ENCODE measurements around the gene ELMO1.
A peak's percentile ranks its signal among the peaks of the same experiment; 100 is the strongest.

Gene ELMO1

DNA sequence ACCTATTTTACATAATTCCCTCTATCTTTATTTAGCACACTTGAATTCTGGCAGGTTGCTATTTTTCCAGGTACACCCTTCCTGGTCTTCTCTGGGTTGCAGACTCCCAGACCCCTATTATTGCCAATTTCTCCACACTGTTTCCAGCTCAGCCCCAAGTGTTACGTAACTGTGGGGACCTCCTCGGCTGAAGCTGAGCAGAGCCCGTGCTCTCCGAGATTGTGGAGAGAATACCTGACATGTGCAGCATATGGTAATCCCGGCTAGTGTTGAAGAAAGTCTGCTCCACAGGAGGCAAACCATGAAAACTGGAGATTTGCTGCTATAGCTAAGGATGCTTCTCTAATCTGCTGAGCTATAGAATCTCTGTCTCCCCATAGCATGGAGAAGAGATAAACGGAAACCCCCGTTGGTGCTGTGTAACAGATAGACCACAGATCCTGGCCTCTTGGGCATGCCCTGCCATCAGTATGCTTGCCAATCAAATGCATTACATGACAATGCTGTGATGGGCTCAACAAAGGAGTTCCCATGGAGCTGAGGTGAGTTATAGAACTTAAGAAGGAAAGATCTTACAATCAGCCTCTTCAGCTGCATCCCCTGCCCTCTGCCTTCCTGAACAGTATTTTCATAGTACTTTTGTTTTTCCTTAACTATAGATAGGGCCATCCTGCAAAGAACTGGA lies 579.8 kb downstream of the ELMO1 start:
- Mint-ChIP-seq H3K27ac (no peak overlapping the region), H3K4me3 (no peak overlapping the region), H3K4me1 (ENCODE audit: low read depth) (peaks cover 38% of the 10 kb centered on the region), H3K27me3 (ENCODE audit: low read depth) (no peaks in the 10 kb centered on the region), H3K9me3 (no peaks in the 10 kb centered on the region), H3K36me3 (ENCODE audit: low read depth) (peaks cover 85% of the 10 kb centered on the region)
- no peak for DNase-seq (ENCODE audit: low spot score)

DNA sequence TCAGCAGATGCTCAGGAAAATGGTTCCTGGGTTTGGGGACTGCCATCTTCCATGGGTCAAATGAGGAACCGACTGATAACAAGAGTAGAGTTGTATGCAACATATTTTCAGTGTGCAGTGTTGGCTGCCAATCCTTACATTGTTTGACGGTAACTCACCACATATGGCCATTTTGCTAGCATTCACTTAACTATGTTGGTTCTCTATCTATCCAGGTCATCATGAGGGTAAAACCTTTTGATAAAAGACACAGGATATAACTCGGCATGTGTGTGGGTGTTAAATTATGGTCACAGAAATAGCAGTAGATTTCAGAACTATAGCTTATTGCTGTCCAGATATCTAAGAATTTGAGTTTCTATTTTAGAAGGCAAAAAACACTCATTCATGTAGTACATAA lies 583.6 kb downstream of the ELMO1 start:
- Mint-ChIP-seq H3K9me3 (no peaks in the 10 kb centered on the region), H3K4me1 (ENCODE audit: low read depth) (peaks cover 23% of the 10 kb centered on the region), H3K27me3 (ENCODE audit: low read depth) (no peaks in the 10 kb centered on the region), H3K4me3 (no peak overlapping the region), H3K27ac (peak overlapping the region; percentile 3), H3K36me3 (ENCODE audit: low read depth) (peaks cover 82% of the 10 kb centered on the region)
- no peak for DNase-seq (ENCODE audit: low spot score)

DNA sequence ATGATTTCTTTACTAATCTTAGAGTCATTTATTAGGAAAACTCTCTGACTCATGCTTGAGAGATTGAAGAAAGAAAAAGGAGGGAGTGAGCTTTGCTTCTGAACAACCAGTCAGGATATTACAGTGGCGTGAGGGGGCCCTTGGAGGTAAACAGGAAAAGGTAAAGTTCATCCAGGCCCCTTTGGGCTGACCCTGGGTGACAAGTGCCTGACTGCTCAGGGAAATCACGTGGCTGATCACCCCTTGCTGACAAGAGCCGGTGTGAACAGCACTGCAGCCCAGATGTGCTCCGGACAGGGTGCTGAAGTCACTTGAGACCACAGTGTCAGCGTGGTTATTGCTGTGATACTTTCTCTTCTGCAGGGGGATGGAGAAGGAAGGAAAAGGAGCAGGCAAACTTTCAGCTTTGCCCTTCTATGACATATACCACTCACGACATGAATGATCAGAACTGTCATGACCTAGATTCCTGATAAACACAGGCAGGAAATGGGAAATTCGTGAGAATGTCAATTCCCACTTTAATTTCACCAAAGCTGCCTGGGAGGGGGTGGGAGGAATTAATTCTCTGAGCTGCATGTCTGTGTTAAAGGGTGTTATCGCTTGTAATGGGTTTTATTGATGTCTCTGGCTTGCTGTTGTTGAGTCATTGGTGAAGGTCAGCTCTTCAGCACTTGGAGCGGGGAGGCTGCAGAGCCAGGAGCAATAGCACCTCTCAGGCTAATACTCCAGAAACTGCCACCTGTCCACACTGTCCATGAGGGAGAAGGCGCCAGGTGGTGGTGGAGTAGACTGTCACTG lies 584.6 kb downstream of the ELMO1 start:
- H3K27me3 Mint-ChIP-seq (ENCODE audit: low read depth) = no peaks in the 10 kb centered on the region
- peaks cover 20% of the 10 kb centered on the region for H3K4me1 Mint-ChIP-seq (ENCODE audit: low read depth)
- no peak overlapping the region for H3K4me3 Mint-ChIP-seq
- peaks cover 82% of the 10 kb centered on the region for H3K36me3 Mint-ChIP-seq (ENCODE audit: low read depth)
- no peak overlapping the region for H3K27ac Mint-ChIP-seq
- no peaks in the 10 kb centered on the region for H3K9me3 Mint-ChIP-seq
- no peak for DNase-seq (ENCODE audit: low spot score)

DNA sequence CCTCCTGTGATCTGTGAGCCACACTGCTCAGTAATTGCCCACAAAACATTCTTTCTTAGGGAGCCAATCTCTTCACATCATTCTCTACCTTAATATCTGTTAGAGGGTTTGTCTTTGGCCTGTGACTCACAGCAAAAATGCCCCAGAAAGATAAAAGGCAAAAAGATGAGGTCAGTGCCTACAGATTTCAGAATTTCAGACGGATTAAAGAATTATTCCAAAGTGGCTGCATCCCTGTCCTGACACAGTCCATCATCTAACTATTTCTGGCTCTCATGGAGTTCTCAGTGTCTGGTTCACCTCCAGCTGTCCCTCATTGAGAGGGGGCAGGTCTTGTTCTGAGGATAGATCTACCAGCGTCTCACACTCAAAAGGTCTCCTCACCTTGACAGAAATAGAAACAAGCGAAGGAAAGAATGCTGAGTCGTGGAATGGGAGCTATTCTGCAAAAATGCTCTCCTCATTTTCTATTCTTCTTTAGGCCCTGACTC lies 585.8 kb downstream of the ELMO1 start:
- H3K4me1 Mint-ChIP-seq (ENCODE audit: low read depth) = peaks cover 20% of the 10 kb centered on the region
- peaks cover 81% of the 10 kb centered on the region for H3K36me3 Mint-ChIP-seq (ENCODE audit: low read depth)
- H3K9me3 Mint-ChIP-seq = no peaks in the 10 kb centered on the region
- DNase-seq (ENCODE audit: low spot score) = no peak
- H3K27me3 Mint-ChIP-seq (ENCODE audit: low read depth) = no peaks in the 10 kb centered on the region
- no peak overlapping the region for H3K27ac Mint-ChIP-seq
- H3K4me3 Mint-ChIP-seq = no peak overlapping the region

DNA sequence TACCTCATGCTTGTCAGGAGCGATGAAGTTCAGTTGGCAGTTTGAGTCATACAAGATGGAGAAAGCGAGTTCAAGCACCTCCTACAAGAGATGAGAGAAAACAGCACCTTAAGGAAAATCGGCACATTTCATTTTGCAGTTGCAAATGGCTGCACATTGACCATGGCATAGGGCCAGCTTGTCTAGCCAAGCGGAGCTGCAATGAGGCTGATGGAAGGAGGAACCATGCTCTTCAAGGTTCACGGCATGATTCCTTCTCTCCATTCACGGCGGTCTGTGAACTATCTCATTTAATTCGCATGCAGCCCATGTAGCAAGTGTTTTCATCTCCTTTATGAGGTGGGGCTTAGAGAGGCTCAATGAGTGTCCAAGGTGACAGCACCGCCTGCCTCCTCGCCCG lies 587.0 kb downstream of the ELMO1 start:
- H3K9me3 Mint-ChIP-seq = no peaks in the 10 kb centered on the region

DNA sequence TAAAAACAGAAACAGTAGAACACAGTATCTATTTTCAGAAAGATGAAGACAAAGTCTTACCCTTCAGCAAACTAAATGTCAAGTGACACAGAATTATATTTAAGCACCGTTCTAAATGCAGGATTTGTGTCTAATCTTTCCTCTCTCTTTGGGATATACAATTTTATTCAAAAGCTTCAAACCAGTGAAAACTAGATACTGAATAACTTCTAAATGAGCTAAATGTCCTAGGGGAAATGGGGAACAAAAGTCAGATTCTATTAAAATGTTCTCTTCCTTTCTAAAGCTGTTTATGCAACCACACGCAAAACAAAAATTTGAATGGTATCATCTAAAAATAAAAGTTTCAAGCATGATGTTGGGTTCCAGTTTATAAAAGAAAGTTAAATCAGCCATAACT lies 588.0 kb downstream of the ELMO1 start:
- no peak for DNase-seq (ENCODE audit: low spot score)
- Mint-ChIP-seq H3K9me3 (no peaks in the 10 kb centered on the region), H3K36me3 (ENCODE audit: low read depth) (peaks cover 86% of the 10 kb centered on the region), H3K27me3 (ENCODE audit: low read depth) (no peaks in the 10 kb centered on the region), H3K4me1 (ENCODE audit: low read depth) (peaks cover 13% of the 10 kb centered on the region), H3K4me3 (no peak overlapping the region), H3K27ac (no peak overlapping the region)

More for the DNA sequence above, 587.0 kb downstream of the ELMO1 start:
- Mint-ChIP-seq H3K27me3 (ENCODE audit: low read depth) (no peaks in the 10 kb centered on the region), H3K4me1 (ENCODE audit: low read depth) (peaks cover 13% of the 10 kb centered on the region), H3K4me3 (no peak overlapping the region), H3K36me3 (ENCODE audit: low read depth) (peaks cover 80% of the 10 kb centered on the region), H3K27ac (no peak overlapping the region)
- DNase-seq (ENCODE audit: low spot score) = no peak

DNA sequence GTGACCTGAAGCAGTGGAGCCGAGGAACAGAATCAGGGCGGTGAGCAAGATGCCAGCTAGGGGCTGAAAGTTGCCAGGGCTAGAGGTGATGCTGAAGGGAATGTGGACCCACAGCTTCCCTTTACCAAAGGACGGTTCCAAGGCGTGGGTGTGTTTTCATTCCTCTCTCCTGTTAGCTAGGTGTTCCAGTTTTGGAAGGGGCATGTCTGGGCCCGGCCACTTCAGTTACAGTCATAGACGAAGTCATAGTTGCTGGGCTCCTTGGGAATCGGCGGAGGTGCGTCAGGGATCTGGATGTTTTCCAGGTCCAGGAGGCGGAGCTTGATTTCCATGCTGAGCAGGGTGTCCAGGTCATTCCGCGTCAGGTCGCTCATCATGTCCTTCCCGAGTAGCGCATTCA lies 593.3 kb downstream of the ELMO1 start:
- no peak overlapping the region for H3K4me3 Mint-ChIP-seq
- no peak for DNase-seq (ENCODE audit: low spot score)
- no peak overlapping the region for H3K27ac Mint-ChIP-seq
- peaks cover 10% of the 10 kb centered on the region for H3K4me1 Mint-ChIP-seq (ENCODE audit: low read depth)
- no peaks in the 10 kb centered on the region for H3K27me3 Mint-ChIP-seq (ENCODE audit: low read depth)
- peaks cover 4% of the 10 kb centered on the region for H3K9me3 Mint-ChIP-seq
- peaks cover 82% of the 10 kb centered on the region for H3K36me3 Mint-ChIP-seq (ENCODE audit: low read depth)

DNA sequence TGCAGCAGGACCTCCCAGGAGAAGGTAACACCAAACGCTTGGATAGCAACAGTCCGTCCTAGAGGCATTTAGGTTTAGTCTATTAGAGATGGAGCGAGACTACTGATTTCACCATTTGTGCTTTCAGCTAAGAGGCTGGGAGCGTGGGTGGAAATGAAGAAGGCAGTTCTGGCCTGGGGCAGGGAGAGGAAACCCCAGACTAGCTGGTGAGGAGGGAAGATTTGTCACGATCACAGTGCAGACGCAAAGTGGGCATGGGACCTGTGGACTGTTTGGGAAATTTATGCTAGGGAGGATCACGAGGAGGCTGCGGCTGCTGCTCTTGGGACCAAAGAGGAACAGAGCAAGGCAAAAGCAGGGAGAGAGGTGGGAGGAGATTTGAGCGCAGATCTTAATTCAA lies 594.0 kb downstream of the ELMO1 start:
- DNase-seq (ENCODE audit: low spot score) = no peak
- Mint-ChIP-seq H3K4me3 (no peak overlapping the region), H3K27ac (no peak overlapping the region), H3K9me3 (peaks cover 5% of the 10 kb centered on the region), H3K27me3 (ENCODE audit: low read depth) (no peaks in the 10 kb centered on the region), H3K4me1 (ENCODE audit: low read depth) (peaks cover 10% of the 10 kb centered on the region), H3K36me3 (ENCODE audit: low read depth) (peaks cover 79% of the 10 kb centered on the region)

DNA sequence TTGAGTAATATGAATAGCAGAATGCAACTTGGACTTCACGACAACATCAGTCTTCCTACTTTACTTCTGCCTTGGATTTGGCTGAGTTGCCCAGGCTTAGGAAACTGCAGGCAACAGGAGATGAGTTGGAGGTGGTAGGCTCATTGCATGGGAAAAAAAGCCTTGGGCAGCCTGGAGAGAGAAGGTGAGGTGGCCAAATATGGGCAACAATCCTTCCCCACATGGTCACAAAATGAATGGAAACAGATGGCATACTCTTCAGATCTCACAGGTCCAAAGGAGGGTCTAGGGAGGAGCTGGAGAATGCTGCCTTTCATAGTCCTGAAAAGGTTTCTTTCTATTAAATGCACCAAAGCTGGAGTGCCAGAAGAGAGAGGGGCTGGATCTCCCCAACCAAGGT lies 595.7 kb downstream of the ELMO1 start:
- Mint-ChIP-seq H3K27ac (no peak overlapping the region), H3K36me3 (ENCODE audit: low read depth) (peaks cover 65% of the 10 kb centered on the region), H3K9me3 (peaks cover 12% of the 10 kb centered on the region), H3K27me3 (ENCODE audit: low read depth) (no peaks in the 10 kb centered on the region), H3K4me1 (ENCODE audit: low read depth) (peaks cover 10% of the 10 kb centered on the region), H3K4me3 (no peak overlapping the region)
- no peak for DNase-seq (ENCODE audit: low spot score)

DNA sequence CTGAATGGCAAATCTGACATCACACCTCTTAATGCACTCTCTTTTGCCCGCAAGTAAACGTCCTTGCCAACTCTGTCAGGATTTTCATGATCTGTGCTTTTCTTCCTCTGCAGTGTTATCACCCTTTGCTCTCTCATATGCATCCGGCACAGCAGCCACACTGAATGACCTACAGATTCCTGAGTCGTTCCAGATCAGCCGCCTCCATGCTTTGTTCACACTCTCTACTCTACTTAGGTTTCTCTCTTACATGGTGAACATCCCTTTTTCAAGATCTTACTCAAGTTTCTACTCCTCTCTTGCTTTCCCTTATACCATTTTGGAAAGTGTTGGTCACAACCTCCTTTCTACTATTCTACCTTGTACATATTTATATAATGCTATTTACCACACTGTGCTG lies 596.6 kb downstream of the ELMO1 start:
- DNase-seq (ENCODE audit: low spot score) = peak; percentile 24
- H3K27me3 Mint-ChIP-seq (ENCODE audit: low read depth) = no peaks in the 10 kb centered on the region
- peaks cover 17% of the 10 kb centered on the region for H3K9me3 Mint-ChIP-seq
- H3K27ac Mint-ChIP-seq = peak overlapping the region; percentile 2
- peaks cover 10% of the 10 kb centered on the region for H3K4me1 Mint-ChIP-seq (ENCODE audit: low read depth)
- peaks cover 63% of the 10 kb centered on the region for H3K36me3 Mint-ChIP-seq (ENCODE audit: low read depth)
- no peak overlapping the region for H3K4me3 Mint-ChIP-seq

DNA sequence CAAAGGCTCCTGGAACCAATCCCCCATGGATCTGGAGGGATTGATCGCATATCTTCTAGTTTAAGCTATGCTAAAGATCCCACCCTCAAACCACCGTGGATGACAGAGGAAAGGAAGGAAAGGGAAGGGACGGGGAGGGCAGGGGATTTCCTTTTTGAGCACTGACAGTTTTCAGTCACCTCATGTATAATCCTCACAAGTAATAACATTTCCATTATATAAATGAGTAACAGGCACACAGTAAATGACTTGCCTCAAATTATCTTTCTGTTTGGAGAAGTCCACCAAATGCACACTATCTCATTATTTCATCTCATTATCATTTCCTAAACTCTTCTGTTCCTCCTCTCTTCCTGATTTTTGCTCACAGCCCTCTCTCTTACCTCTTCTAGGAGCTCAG lies 597.3 kb downstream of the ELMO1 start:
- Mint-ChIP-seq H3K9me3 (peaks cover 23% of the 10 kb centered on the region), H3K36me3 (ENCODE audit: low read depth) (peaks cover 62% of the 10 kb centered on the region), H3K4me3 (no peak overlapping the region), H3K4me1 (ENCODE audit: low read depth) (peaks cover 10% of the 10 kb centered on the region), H3K27me3 (ENCODE audit: low read depth) (no peaks in the 10 kb centered on the region), H3K27ac (no peak overlapping the region)
- DNase-seq (ENCODE audit: low spot score) = peak; percentile 9

DNA sequence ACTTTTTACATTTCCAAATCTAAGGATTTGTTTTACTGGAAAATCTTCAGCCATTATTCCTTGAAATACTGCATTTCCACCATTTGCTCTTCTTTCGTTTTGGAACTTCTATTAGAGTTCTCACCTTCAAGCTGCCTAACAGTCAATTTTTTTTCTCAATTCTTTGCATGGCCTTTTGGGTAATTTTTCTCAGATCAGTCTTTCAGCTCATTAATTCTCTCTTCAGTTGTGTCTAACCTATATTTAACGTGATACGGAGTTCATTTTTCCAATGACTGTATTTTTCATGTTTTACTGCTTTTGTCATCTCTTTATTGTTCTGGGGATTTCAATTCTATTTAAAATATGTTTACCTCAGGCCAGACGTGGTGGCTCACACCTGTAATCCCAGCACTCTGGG lies 600.7 kb downstream of the ELMO1 start:
- no peak for DNase-seq (ENCODE audit: low spot score)
- H3K4me1 Mint-ChIP-seq (ENCODE audit: low read depth) = peaks cover 10% of the 10 kb centered on the region

DNA sequence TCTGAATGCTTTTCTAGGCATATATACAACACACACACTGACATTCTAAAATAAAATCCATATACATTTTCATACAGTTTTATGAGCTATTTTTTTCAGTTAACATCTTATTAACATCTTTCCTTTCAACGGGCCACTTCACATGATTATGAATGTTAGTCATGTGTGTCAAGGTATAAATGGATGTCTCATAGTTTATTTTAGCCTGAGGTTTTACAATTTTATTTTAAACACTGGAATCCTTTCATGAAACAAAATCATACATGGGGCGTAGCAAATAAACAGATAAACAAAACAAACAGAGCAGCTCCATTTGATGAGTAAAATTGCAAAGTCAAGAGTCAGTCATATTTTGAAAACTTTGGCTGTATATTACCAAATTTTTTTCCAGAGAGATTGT lies 604.3 kb downstream of the ELMO1 start:
- Mint-ChIP-seq H3K27ac (no peak overlapping the region), H3K9me3 (peaks cover 28% of the 10 kb centered on the region), H3K36me3 (ENCODE audit: low read depth) (peaks cover 27% of the 10 kb centered on the region), H3K27me3 (ENCODE audit: low read depth) (no peaks in the 10 kb centered on the region), H3K4me3 (no peak overlapping the region), H3K4me1 (ENCODE audit: low read depth) (no peaks in the 10 kb centered on the region)
- DNase-seq (ENCODE audit: low spot score) = no peak

More for the DNA sequence above, 600.7 kb downstream of the ELMO1 start:
- H3K9me3 Mint-ChIP-seq = peaks cover 33% of the 10 kb centered on the region
- no peak overlapping the region for H3K4me3 Mint-ChIP-seq
- peaks cover 51% of the 10 kb centered on the region for H3K36me3 Mint-ChIP-seq (ENCODE audit: low read depth)
- H3K27me3 Mint-ChIP-seq (ENCODE audit: low read depth) = no peaks in the 10 kb centered on the region
- H3K27ac Mint-ChIP-seq = no peak overlapping the region

DNA sequence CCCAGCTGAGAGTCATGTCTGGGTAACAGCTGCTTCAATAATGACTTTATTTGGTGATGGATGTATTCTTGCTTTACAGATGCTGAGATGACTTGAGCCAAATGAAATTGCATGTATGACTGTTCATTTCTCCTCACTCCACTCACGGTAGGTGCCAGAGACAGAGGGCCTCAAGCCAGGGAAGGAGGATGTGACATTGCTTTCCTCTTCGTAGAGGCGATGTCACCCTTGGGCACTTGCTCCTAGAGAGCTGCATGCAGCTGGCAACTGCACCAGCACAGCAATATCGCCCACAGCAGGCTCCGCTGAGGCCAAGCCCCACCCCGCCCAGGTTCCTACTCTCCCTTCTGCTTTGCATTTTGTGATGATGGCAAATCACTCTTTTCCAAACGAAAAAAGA lies 607.8 kb downstream of the ELMO1 start:
- Mint-ChIP-seq H3K9me3 (peaks cover 5% of the 10 kb centered on the region), H3K27me3 (ENCODE audit: low read depth) (no peaks in the 10 kb centered on the region), H3K36me3 (ENCODE audit: low read depth) (peaks cover 11% of the 10 kb centered on the region), H3K4me3 (no peak overlapping the region), H3K27ac (no peak overlapping the region), H3K4me1 (ENCODE audit: low read depth) (no peaks in the 10 kb centered on the region)
- no peak for DNase-seq (ENCODE audit: low spot score)
